ENCODE results near the gene ST6GAL1.

The ST6GAL1 gene

GRCh38 chr3:186994000-186994955, 64.0 kb downstream of the ST6GAL1 start:
- Histone ChIP-seq H3K27ac (no peak overlapping the region), H3K27me3 (ENCODE audit: insufficient read depth, low read depth, severe bottlenecking) (no peaks in the 10 kb centered on the region), H3K4me3 (ENCODE audit: low read depth, low read length) (no peak overlapping the region), H3K9me3 (ENCODE audit: severe bottlenecking) (no peaks in the 10 kb centered on the region), H3K36me3 (no peaks in the 10 kb centered on the region; the same call in 1 of the 2 replicates)
- TF ChIP-seq CTCF (IDR thresholded peaks at IDR 0.05; ENCODE audit: low read depth, low read length), result no peak
- DNase-seq, result no peak

- no peak for DNase-seq
- Histone ChIP-seq H3K27me3 (ENCODE audit: insufficient read depth, low read depth, severe bottlenecking) (no peaks in the 10 kb centered on the region), H3K27ac (no peak overlapping the region), H3K36me3 (no peaks in the 10 kb centered on the region; the same call in 1 of the 2 replicates), H3K4me3 (ENCODE audit: low read depth, low read length) (no peak overlapping the region), H3K9me3 (ENCODE audit: severe bottlenecking) (no peaks in the 10 kb centered on the region)
- TF ChIP-seq CTCF (IDR thresholded peaks at IDR 0.05; ENCODE audit: low read depth, low read length), result no peak
Measured at GRCh38 chr3:186996356-186996755, 66.0 kb downstream of the ST6GAL1 start.

- H3K9me3 ChIP-seq (ENCODE audit: severe bottlenecking), result no peaks in the 10 kb centered on the region
- H3K27me3 ChIP-seq (ENCODE audit: insufficient read depth, low read depth, severe bottlenecking), result no peaks in the 10 kb centered on the region
- DNase-seq, result no peak
- no peak for TF ChIP-seq CTCF (IDR thresholded peaks at IDR 0.05; ENCODE audit: low read depth, low read length)
- no peak overlapping the region for H3K27ac ChIP-seq
- H3K4me3 ChIP-seq (ENCODE audit: low read depth, low read length), result no peak overlapping the region
- H3K36me3 ChIP-seq, result no peaks in the 10 kb centered on the region; the same call in 1 of the 2 replicates
Measured at GRCh38 chr3:186997061-186997460, 66.7 kb downstream of the ST6GAL1 start.

GRCh38 chr3:186997473-186997939, 67.2 kb downstream of the ST6GAL1 start:
- Histone ChIP-seq H3K4me3 (ENCODE audit: low read depth, low read length) (no peak overlapping the region), H3K36me3 (no peaks in the 10 kb centered on the region), H3K9me3 (ENCODE audit: severe bottlenecking) (no peaks in the 10 kb centered on the region), H3K27ac (no peak overlapping the region), H3K27me3 (ENCODE audit: insufficient read depth, low read depth, severe bottlenecking) (no peaks in the 10 kb centered on the region)
- TF ChIP-seq CTCF (IDR thresholded peaks at IDR 0.05; ENCODE audit: low read depth, low read length), result no peak
- no peak for DNase-seq

GRCh38 chr3:186998937-186999368, 68.6 kb downstream of the ST6GAL1 start:
- Histone ChIP-seq H3K27me3 (ENCODE audit: insufficient read depth, low read depth, severe bottlenecking) (no peaks in the 10 kb centered on the region), H3K36me3 (no peaks in the 10 kb centered on the region), H3K4me3 (ENCODE audit: low read depth, low read length) (no peak overlapping the region), H3K27ac (no peak overlapping the region), H3K9me3 (ENCODE audit: severe bottlenecking) (no peaks in the 10 kb centered on the region)
- TF ChIP-seq CTCF (IDR thresholded peaks at IDR 0.05; ENCODE audit: low read depth, low read length), result no peak
- DNase-seq, result no peak

Data from WERI-Rb-1 (cell line).